Left forelimb (tissue), 1 donor: ENCODE data around the gene TBX18.

ENCODE experiments used
- DNase-seq: peaks from one replicate; pipeline ENCODE4 v3.0.0-alpha.2; 2018; ENCODE audit warnings: low spot score

The TBX18 gene

GRCh38 chr6:84748376-84748775 is 16.0 kb downstream of the TBX18 start:
- DNase-seq = no peak

- no peak for DNase-seq
Measured at GRCh38 chr6:84743616-84744015, 20.8 kb downstream of the TBX18 start.

GRCh38 chr6:84740385-84740784 is 24.0 kb downstream of the TBX18 start:
- no peak for DNase-seq

- DNase-seq = no peak
Measured at GRCh38 chr6:84739866-84740208, 24.6 kb downstream of the TBX18 start.

- no peak for DNase-seq
Measured at GRCh38 chr6:84738996-84739865, 25.2 kb downstream of the TBX18 start.

- DNase-seq = no peak
Measured at GRCh38 chr6:84733889-84734288, 30.5 kb downstream of the TBX18 start.

GRCh38 chr6:84731901-84732300 is 32.5 kb downstream of the TBX18 start:
- no peak for DNase-seq

- DNase-seq = no peak
Measured at GRCh38 chr6:84731401-84731800, 33.0 kb downstream of the TBX18 start.

GRCh38 chr6:84728602-84729001 is 35.8 kb downstream of the TBX18 start:
- no peak for DNase-seq

- DNase-seq = no peak
Measured at GRCh38 chr6:84719152-84719551, 45.2 kb downstream of the TBX18 start.

- DNase-seq = no peak
Measured at GRCh38 chr6:84718038-84718955, 46.1 kb downstream of the TBX18 start.

- DNase-seq = no peak
Measured at GRCh38 chr6:84709121-84709520, 55.3 kb downstream of the TBX18 start.

GRCh38 chr6:84707171-84707570 is 57.2 kb downstream of the TBX18 start:
- DNase-seq = no peak

- DNase-seq = no peak
Measured at GRCh38 chr6:84696166-84696565, 68.2 kb downstream of the TBX18 start.

GRCh38 chr6:84691978-84692623 is 72.3 kb downstream of the TBX18 start:
- DNase-seq = no peak

- DNase-seq = no peak
Measured at GRCh38 chr6:84688141-84688873, 76.1 kb downstream of the TBX18 start.

- no peak for DNase-seq
Measured at GRCh38 chr6:84687431-84687830, 77.0 kb downstream of the TBX18 start.

- no peak for DNase-seq
Measured at GRCh38 chr6:84685983-84686584, 78.3 kb downstream of the TBX18 start.

- DNase-seq = no peak
Measured at GRCh38 chr6:84681693-84682326, 82.6 kb downstream of the TBX18 start.

- no peak for DNase-seq
Measured at GRCh38 chr6:84675651-84676050, 88.7 kb downstream of the TBX18 start.

- no peak for DNase-seq
Measured at GRCh38 chr6:84674395-84674794, 90.0 kb downstream of the TBX18 start.
